AG10803 (cell line): ENCODE measurements around the gene MRPS34.
"Not testable (repeated sequence)": the region's sequence is repeated elsewhere in the genome, so short reads cannot be mapped to it uniquely, and the experiment has no call there.

Experiments
- DNase-seq: peaks from one replicate; pipeline ENCODE4 v3.0.0; 2010; ENCODE audit warnings: low read depth
- H3K4me3 ChIP-seq: 2 replicates; pipeline ENCODE4 v1.5.1; 2011; ENCODE audit warnings: mild to moderate bottlenecking, low read length, control low read depth
- TF ChIP-seq, protein P1 (sequence below): conservative IDR thresholded peaks from 2 replicates; pipeline ENCODE4 v1.5.1; 2011; ENCODE audit warnings: mild to moderate bottlenecking, low read length, control low read depth, inconsistent platforms

Gene MRPS34

GRCh38 chr16:1740234-1740633, 32.7 kb downstream of the MRPS34 start:
- TF ChIP-seq, protein P1, sequence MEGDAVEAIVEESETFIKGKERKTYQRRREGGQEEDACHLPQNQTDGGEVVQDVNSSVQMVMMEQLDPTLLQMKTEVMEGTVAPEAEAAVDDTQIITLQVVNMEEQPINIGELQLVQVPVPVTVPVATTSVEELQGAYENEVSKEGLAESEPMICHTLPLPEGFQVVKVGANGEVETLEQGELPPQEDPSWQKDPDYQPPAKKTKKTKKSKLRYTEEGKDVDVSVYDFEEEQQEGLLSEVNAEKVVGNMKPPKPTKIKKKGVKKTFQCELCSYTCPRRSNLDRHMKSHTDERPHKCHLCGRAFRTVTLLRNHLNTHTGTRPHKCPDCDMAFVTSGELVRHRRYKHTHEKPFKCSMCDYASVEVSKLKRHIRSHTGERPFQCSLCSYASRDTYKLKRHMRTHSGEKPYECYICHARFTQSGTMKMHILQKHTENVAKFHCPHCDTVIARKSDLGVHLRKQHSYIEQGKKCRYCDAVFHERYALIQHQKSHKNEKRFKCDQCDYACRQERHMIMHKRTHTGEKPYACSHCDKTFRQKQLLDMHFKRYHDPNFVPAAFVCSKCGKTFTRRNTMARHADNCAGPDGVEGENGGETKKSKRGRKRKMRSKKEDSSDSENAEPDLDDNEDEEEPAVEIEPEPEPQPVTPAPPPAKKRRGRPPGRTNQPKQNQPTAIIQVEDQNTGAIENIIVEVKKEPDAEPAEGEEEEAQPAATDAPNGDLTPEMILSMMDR = no peak
- DNase-seq = no peak
- no peak overlapping the region for H3K4me3 ChIP-seq

DNA sequence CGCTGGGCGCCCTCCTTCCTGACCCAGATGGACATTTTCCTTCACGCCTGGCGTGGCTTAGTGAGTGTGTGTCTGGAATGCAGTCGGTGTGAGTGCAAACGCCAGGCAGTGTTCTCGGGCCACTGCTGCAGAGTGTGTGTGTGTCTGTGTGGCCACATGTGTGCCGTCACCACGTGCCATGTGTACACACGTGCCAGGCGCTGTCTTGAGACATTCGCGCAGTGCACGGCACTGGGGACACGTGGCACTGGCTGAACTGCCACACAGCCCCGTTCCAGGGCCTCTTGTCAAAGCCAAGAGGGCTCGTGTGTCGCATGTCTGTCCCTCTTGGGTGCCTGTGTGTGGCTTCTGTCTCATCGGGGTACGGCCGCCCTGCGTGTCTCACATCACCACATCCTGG, 38.1 kb downstream of the MRPS34 start:
- no peak overlapping the region for H3K4me3 ChIP-seq
- no peak for DNase-seq
- TF ChIP-seq, protein P1 = no peak

GRCh38 chr16:1734123-1734522, 38.8 kb downstream of the MRPS34 start:
- no peak overlapping the region for H3K4me3 ChIP-seq
- no peak for DNase-seq
- TF ChIP-seq, protein P1 = no peak

- not testable (repeated sequence) for H3K4me3 ChIP-seq, DNase-seq
Measured at GRCh38 chr16:1732551-1732987, 40.4 kb downstream of the MRPS34 start.

GRCh38 chr16:1732071-1732470, 40.9 kb downstream of the MRPS34 start:
- no peak for DNase-seq
- TF ChIP-seq, protein P1 = no peak
- no peak overlapping the region for H3K4me3 ChIP-seq

- H3K4me3 ChIP-seq = no peak overlapping the region
- DNase-seq = no peak
- TF ChIP-seq, protein P1 = no peak
Measured at GRCh38 chr16:1731603-1732002, 41.3 kb downstream of the MRPS34 start.

DNA sequence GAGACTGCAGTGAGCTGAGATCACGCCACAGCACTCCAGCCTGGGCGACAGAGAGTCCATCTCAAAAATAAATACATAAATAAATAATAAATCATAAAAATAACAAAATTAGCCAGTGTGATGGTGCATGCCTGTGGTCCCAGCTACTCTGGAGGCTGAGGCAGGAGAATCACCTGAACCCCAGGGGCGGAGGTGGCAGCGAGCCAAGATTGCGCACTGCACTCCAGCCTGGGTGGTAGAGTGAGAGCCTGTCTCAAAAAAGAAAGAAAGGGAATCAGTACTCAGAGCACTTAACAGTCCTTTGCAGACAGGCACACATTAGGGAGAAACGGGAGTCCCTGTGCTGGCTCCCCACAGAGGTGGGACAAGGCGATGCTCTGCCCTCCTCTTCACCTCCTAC, 41.9 kb downstream of the MRPS34 start:
- TF ChIP-seq, protein P1 = no peak
- H3K4me3 ChIP-seq = no peak overlapping the region
- DNase-seq = no peak

- no peak overlapping the region for H3K4me3 ChIP-seq
- no peak for DNase-seq
- TF ChIP-seq, protein P1 = no peak
Measured at GRCh38 chr16:1729445-1729844, 43.5 kb downstream of the MRPS34 start.
